Measurements from ENCODE around the gene NUDT1. TPM values are rescaled to one million over a fixed set of nuclear protein-coding genes. Genes with fewer than 3 reads are reported as not detected.
A peak's percentile ranks its signal among the peaks of the same experiment; 100 is the strongest.
"Not testable (repeated sequence)": the region's sequence is repeated elsewhere in the genome, so short reads cannot be mapped to it uniquely, and the experiment has no call there.

NUDT1 gene
- total RNA-seq, 1 experiment from 2014 or later, result 37.8 TPM

- in situ Hi-C loops (cut with HindIII; ENCODE audit: low sequenced_read_pairs), result no loop called here
- no peak for DNase-seq (ENCODE audit: low spot score)
Observed at GRCh38 chr7:2257046-2257551, 15.1 kb downstream of the NUDT1 start.

DNA sequence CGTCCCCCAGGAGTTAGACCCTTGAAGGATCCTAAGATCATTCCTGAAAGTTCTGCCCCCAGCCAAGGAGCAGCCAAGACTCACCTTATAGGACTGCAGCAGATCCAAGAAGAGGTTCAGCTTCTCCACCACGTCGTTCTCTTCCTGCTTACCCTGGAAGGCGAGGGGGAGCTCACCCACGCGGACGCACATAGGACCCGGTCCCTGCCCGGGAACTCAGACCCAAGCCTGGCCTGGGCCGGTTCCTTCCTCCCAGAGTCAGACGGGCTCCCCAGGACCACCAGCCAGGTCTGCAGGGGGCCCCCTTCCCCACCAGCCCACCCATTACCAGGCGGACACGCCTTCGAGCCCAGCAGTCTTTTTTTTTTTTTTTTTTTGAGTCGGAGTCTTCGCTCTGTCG lies 15.6 kb downstream of the NUDT1 start:
- in situ Hi-C loops (cut with HindIII; ENCODE audit: low sequenced_read_pairs), result no loop called here
- no peak for DNase-seq (ENCODE audit: low spot score)

DNA sequence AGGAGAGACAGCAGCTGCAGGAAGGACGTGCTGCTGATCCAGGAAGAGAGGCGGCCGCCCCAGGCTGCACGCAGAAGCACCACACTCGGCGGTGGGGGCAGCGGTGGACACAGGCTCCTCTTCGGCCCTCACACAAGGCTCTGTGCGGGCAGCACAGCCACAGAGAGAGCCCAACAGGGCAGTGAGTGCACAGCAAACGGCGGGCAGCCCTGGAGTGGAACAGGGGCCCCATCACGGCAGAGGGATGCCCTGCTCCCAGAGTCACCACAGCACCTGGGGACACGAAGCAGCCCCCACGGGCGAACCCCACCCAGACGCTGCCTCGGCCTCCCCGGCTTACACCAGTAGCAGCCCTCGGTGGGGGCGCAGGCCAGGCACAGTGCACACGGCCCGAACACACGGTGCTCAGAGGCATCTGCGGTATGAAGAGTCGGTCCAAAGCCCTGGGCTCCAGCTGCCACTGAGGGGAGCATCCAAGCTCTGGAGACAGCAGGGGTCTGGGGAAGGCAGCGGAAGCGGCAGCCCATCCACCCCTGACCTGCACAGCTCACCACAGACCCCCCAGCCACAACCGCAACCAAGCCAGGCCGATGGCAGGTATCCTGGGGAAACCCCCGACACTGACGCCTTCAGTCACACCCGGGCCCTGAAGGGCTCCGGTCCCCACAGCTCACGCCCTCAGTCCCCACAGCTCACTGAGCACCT lies 16.8 kb downstream of the NUDT1 start:
- DNase-seq (ENCODE audit: low spot score), result no peak
- in situ Hi-C loops (cut with HindIII; ENCODE audit: low sequenced_read_pairs), result no loop called here

DNA sequence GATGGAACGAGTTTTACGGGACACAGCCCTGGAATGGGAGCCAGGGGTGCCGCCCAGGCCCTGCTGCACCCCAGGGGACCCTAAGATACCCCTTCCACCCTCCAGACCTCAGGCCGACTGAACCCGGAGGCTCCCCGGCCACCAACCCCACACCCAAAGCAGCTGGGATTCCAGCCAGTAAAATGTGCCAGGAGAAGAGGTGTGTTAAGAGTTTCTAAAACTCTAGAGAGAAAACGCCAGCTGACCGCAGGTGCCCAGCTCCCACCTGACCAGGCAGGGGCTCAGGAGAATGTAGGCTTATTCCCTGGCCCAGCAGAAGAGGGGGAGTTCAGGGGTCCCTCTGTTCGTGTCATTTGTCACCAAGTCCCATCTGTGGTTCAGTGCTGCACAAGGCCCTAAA lies 17.5 kb downstream of the NUDT1 start:
- in situ Hi-C loops (cut with HindIII; ENCODE audit: low sequenced_read_pairs), result no loop called here
- no peak for DNase-seq (ENCODE audit: low spot score)

DNA sequence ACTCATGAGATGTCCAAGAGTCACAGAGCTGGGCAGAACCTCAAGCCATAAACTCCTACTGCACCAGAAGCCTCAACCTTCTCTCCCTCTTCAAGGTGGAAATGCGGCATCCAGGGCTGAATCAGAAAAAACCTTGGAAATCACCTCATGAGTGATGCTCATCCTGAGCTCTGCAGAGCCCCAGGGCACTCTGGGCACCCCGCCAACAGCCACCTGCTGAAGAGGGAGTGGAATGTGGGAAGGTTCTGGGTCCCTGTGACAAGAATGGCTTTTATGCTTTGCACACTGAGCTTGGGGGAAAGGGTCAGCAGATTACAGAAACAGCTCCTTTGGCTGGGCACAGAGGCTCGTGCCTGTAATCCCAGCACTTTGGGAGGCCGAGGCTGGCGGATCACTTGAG lies 18.8 kb downstream of the NUDT1 start:
- in situ Hi-C loops (cut with HindIII; ENCODE audit: low sequenced_read_pairs), result no loop called here
- DNase-seq (ENCODE audit: low spot score), result peak; percentile 59

GRCh38 chr7:2261611-2262010 lies 19.6 kb downstream of the NUDT1 start:
- no peak for DNase-seq (ENCODE audit: low spot score)
- in situ Hi-C loops (cut with HindIII; ENCODE audit: low sequenced_read_pairs), result no loop called here

DNA sequence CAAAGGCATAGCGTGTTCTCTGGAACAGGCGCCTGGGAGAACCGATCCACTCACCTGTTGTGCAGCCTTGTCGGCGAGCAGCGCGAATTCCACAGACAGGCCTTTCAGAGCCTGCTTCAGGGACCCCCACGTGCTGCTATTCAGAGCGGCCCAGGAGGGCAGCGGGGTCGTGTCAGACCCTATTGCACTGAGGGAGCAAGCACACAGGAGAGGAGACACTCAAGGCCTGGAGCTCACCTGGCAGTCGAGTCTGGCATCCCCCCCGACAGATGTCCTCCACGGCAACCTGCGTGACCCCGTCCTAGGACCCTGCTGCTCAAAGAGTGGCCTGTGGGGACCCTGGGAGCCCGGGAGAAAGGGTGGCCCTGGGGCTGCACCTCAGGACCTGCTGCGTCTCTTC lies 21.1 kb downstream of the NUDT1 start:
- in situ Hi-C loops (cut with HindIII; ENCODE audit: low sequenced_read_pairs), result no loop called here
- DNase-seq (ENCODE audit: low spot score), result no peak

DNA sequence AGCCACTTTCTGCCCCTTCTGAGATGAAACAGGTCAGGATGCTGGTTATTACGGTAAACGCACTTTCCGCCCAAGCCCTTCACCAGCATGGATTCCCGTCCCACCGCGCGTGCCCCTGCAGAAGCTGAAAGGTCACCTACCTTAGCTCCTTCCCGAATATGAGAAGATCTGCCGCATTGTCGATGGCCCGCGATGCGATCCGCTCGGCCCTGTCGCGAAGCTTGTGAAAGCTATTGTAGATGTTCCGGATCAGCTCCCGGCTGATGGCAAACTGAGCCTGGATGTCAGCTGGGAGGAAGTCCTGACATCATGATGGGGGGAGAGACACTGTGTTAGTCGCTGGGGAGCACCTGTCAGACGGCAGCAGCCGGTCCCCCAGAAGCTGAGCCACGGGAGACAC lies 22.1 kb downstream of the NUDT1 start:
- in situ Hi-C loops (cut with HindIII; ENCODE audit: low sequenced_read_pairs), result no loop called here
- DNase-seq (ENCODE audit: low spot score), result no peak

DNA sequence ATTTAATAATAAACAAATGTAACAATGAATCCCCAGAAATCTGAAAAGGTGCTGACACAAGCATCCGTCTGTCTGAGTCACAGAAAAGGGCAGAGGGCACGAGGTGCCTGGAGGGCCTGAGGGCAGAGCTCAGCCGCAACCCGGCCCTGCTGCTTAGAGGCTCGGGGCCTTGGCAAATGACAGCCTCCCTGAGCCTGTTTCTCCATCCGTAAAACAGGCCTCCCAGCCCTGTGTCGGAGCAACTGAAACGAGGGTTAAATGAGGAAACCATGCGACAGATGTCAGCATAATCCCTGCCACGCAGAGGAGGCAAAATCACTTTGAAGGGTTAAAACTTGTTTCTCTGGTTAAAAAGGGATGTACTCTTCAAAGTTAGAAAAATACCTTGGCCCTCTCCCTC lies 24.9 kb downstream of the NUDT1 start:
- in situ Hi-C loops (cut with HindIII; ENCODE audit: low sequenced_read_pairs), result no loop called here
- DNase-seq (ENCODE audit: low spot score), result no peak

GRCh38 chr7:2269089-2269990 lies 27.3 kb downstream of the NUDT1 start:
- peak; percentile 79 for DNase-seq (ENCODE audit: low spot score)
- in situ Hi-C loops (cut with HindIII; ENCODE audit: low sequenced_read_pairs), result not testable (repeated sequence)

GRCh38 chr7:2269991-2270460 lies 28.0 kb downstream of the NUDT1 start:
- in situ Hi-C loops (cut with HindIII; ENCODE audit: low sequenced_read_pairs), result no loop called here
- no peak for DNase-seq (ENCODE audit: low spot score)

GRCh38 chr7:2270495-2270894 lies 28.5 kb downstream of the NUDT1 start:
- DNase-seq (ENCODE audit: low spot score), result no peak
- in situ Hi-C loops (cut with HindIII; ENCODE audit: low sequenced_read_pairs), result no loop called here

DNA sequence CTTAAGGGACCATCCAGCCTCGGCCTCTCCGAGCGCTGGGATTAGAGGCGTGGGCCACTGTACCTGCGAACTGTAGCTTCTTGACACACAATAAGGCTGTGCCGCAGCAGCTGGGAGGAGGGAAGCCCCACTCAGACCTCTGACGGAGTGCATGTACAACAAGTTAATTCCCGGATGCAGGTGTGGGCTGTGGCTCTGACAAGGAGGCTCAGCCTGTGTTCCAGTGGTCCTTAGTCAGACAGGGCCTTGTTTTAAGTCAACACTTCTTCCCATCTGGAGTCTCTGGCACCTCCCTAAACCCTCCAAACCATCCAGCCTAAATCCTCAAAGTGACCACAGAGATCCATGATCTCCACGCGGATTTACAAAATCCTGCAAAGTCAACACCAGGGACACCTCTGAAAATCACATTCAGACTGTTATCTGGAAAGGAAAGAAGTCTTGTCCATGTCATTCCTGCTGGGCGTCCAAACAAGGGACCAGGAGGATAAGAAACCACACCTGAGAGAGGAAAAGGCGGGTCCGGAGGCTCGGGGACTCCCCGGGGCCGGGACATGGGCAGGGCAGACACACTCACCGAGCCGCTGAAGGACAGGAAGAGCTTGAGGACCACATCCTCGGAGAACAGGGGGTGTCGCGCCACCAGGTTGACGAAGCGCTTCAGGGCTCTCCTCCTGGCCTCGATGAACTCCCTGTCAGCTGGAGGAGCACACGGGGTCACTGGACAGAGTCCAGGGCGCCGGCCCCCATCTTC lies 29.4 kb downstream of the NUDT1 start:
- no peak for DNase-seq (ENCODE audit: low spot score)
- in situ Hi-C loops (cut with HindIII; ENCODE audit: low sequenced_read_pairs), result no loop called here

DNA sequence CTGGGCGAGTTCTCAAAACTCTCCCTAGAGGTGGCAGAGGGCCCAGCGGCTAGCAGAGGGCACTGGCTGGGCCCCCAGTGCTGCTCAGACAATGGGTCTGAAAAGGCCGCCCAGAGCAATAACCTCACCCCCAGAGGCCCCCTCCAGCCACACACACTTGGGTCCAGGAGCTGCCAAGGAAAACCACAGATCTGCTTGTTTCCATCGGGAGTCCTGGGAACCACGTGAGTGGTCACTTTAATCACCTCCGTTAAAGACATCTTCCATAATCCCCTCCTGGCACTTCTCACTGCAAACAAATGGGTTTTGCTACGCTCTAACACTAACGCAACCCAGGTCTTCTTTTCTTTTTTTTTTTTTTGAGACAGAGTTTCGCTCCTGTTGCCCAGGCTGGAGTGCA lies 30.0 kb downstream of the NUDT1 start:
- in situ Hi-C loops (cut with HindIII; ENCODE audit: low sequenced_read_pairs), result no loop called here
- no peak for DNase-seq (ENCODE audit: low spot score)

- in situ Hi-C loops (cut with HindIII; ENCODE audit: low sequenced_read_pairs), result no loop called here
- peak; percentile 79 for DNase-seq (ENCODE audit: low spot score)
Observed at GRCh38 chr7:2273866-2274265, 31.8 kb downstream of the NUDT1 start.

GRCh38 chr7:2274666-2275065 lies 32.6 kb downstream of the NUDT1 start:
- no peak for DNase-seq (ENCODE audit: low spot score)
- in situ Hi-C loops (cut with HindIII; ENCODE audit: low sequenced_read_pairs), result no loop called here

GRCh38 chr7:2275101-2275500 lies 33.1 kb downstream of the NUDT1 start:
- DNase-seq (ENCODE audit: low spot score), result no peak

DNA sequence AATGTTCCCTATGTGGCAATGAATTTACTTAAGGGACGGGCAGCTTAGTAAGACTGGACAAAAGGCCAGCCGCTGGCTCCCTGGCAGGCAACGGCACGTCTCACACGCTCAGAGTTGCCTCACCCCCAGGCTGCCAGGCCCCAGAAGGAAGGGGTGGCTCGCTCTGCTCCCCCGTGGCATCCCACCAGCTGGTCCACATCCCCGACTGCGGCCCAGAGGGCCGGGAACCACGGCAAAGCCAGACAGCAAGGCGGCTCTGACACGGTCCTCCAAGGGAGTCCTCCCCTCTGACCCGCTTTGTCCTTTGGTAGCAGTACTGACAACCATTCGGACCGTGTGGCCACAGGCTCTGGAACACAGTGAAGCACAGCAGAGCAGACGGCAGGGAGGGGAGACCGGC lies 34.1 kb downstream of the NUDT1 start:
- in situ Hi-C loops (cut with HindIII; ENCODE audit: low sequenced_read_pairs), result no loop called here
- DNase-seq (ENCODE audit: low spot score), result no peak

More at GRCh38 chr7:2275101-2275500, 33.1 kb downstream of the NUDT1 start:
- in situ Hi-C loops (cut with HindIII; ENCODE audit: low sequenced_read_pairs), result no loop called here

DNA sequence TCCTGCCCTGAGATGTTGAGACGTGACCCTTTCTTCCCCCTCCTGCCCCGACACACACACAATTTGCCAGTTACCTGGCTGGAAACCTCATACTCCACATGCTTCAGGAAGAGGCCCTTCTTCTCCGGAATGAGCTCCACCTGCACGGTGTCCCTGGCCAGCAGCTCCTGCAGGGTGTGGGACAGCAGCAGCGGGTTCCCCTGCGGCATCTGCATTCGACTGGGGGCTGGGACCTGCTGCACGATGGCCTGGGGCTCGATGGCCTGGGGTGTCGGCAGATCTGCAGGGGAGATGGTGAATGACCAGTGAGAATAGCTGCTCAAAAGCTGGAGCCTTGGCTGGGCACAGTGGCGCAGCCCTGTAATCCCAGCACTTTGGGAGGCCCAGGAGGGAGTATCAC lies 36.0 kb downstream of the NUDT1 start:
- no peak for DNase-seq (ENCODE audit: low spot score)
- in situ Hi-C loops (cut with HindIII; ENCODE audit: low sequenced_read_pairs), result no loop called here

GRCh38 chr7:2279896-2280295 lies 37.9 kb downstream of the NUDT1 start:
- in situ Hi-C loops (cut with HindIII; ENCODE audit: low sequenced_read_pairs), result no loop called here
- DNase-seq (ENCODE audit: low spot score), result peak; percentile 47

Measured in G401 (cell line).